Gastrocnemius medialis (tissue), 4 donors: Measurements from ENCODE around the gene FBN2. TPM values are rescaled to one million over a fixed set of nuclear protein-coding genes. Genes with fewer than 3 reads are reported as not detected.

Experiments
- ATAC-seq, 2 donors: fragments of 150-250 bp; one replicate each; pipeline ENCODE4 v1.9.1; 2016
- DNase-seq, 2 donors: peaks; one replicate each; pipeline ENCODE4 v3.0.0-alpha.2; 2019
- H3K27ac ChIP-seq, 4 donors: fragments of 200-600 bp; sonication (generic); 1 replicate in 1 of 4; 2 replicates in 3 of 4; pipeline ENCODE4 v1.5.1; 2016 to 2018; ENCODE audit warnings: mild to moderate bottlenecking in 2 of 4, moderate library complexity in 1 of 4
- H3K27me3 ChIP-seq, 3 donors: fragments of 200-600 bp; sonication (generic) in 2 of 3; 1 replicate in 1 of 3; 2 replicates in 2 of 3; pipeline versions ENCODE4 v1.5.1 to v1.6.0; 2016 to 2019; ENCODE audit warnings: mild to moderate bottlenecking in 1 of 3, moderate library complexity in 1 of 3
- H3K36me3 ChIP-seq, 2 donors: fragments of 200-600 bp; sonication (generic) in 1 of 2; one replicate each; pipeline ENCODE4 v1.5.1; 2017 to 2018
- H3K4me1 ChIP-seq, 2 donors: fragments of 200-600 bp; sonication (generic) in 1 of 2; one replicate each; pipeline ENCODE4 v1.5.1; 2016 to 2017; ENCODE audit warnings: mild to moderate bottlenecking in 2 of 2
- H3K4me3 ChIP-seq, 4 donors: fragments of 200-600 bp; sonication (generic) in 3 of 4; 1 replicate in 1 of 4; 2 replicates in 3 of 4; pipeline ENCODE4 v1.5.1; 2016 to 2019; ENCODE audit warnings: mild to moderate bottlenecking in 2 of 4
- H3K9me3 ChIP-seq, 3 donors: fragments of 200-600 bp; sonication (generic) in 2 of 3; 1 replicate in 1 of 3; 2 replicates in 2 of 3; pipeline ENCODE4 v1.5.1; 2016 to 2019
- POLR2A ChIP-seq, 2 donors: fragments of 450-650 bp; IDR thresholded peaks; one replicate each; pipeline ENCODE4 v1.6.1; 2017; ENCODE audit warnings: antibody characterized with exemption in 2 of 2, mild to moderate bottlenecking in 2 of 2, moderate library complexity in 2 of 2
- in situ Hi-C, 4 donors: fragments of 200-750 bp; cut with MboI; loops; one replicate each; pipeline versions ENCODE4 v1.15.0 to v1.8.0; 2017; ENCODE audit warnings: low sequenced_read_pairs in 4 of 4
- intact Hi-C: fragments of 100-400 bp; cut with DNase I; formaldehyde crosslinking; loops from one replicate; pipeline ENCODE4 v1.15.1; 2023; ENCODE audit warnings: low total_unique reads
- total RNA-seq, 4 donors: library from RNA; depleted of rRNA; stranded (reverse); fragments of >200 nt; gene quantifications; one replicate each; pipeline versions ENCODE4 v1.1.0 to v1.2.3, GENCODE V29; 2016
- TF ChIP-seq, protein P1 (sequence below), 5 experiments: fragments of 450-650 bp in 3 of 5; fragments of 200-600 bp in 2 of 5; sonication (generic) in 2 of 5; IDR thresholded peaks in 4 of 5; conservative IDR thresholded peaks in 1 of 5; 1 replicate in 4 of 5; 2 replicates in 1 of 5; pipeline ENCODE4 v1.5.1; 2016 to 2019; ENCODE audit warnings: antibody characterized with exemption in 5 of 5, mild to moderate bottlenecking in 3 of 5, moderate library complexity in 3 of 5

Gene FBN2
- total RNA-seq, 4 donors from 2014 or later, result 0.07 to 0.20 TPM; not detected in 2

GRCh38 chr5:128574041-128574440 lies 36.0 kb upstream of the FBN2 start:
- in situ Hi-C loops, result no loop called here
- no peaks in the 10 kb centered on the region for H3K36me3 ChIP-seq

GRCh38 chr5:128572930-128573319 lies 34.9 kb upstream of the FBN2 start:
- Histone ChIP-seq H3K4me1 (no peaks in the 10 kb centered on the region), H3K4me3 (no peak overlapping the region), H3K27ac (no peak overlapping the region), H3K9me3 (no peaks in the 10 kb centered on the region), H3K27me3 (no peaks in the 10 kb centered on the region), H3K36me3 (no peaks in the 10 kb centered on the region)
- no peak for ATAC-seq
- in situ Hi-C loops (no loop called here), intact Hi-C loops (no loop called here)
- TF ChIP-seq POLR2A (IDR thresholded peaks at IDR 0.05), result no peak
- TF ChIP-seq, protein P1, sequence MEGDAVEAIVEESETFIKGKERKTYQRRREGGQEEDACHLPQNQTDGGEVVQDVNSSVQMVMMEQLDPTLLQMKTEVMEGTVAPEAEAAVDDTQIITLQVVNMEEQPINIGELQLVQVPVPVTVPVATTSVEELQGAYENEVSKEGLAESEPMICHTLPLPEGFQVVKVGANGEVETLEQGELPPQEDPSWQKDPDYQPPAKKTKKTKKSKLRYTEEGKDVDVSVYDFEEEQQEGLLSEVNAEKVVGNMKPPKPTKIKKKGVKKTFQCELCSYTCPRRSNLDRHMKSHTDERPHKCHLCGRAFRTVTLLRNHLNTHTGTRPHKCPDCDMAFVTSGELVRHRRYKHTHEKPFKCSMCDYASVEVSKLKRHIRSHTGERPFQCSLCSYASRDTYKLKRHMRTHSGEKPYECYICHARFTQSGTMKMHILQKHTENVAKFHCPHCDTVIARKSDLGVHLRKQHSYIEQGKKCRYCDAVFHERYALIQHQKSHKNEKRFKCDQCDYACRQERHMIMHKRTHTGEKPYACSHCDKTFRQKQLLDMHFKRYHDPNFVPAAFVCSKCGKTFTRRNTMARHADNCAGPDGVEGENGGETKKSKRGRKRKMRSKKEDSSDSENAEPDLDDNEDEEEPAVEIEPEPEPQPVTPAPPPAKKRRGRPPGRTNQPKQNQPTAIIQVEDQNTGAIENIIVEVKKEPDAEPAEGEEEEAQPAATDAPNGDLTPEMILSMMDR (IDR thresholded peaks at IDR 0.05 in 4 of 5, conservative IDR thresholded peaks at IDR 0.05 in 1 of 5), result no peak
- no peak for DNase-seq

More at GRCh38 chr5:128574041-128574440, 36.0 kb upstream of the FBN2 start:
- Histone ChIP-seq H3K4me1 (no peaks in the 10 kb centered on the region), H3K27me3 (no peaks in the 10 kb centered on the region), H3K27ac (no peak overlapping the region), H3K4me3 (no peak overlapping the region), H3K9me3 (no peaks in the 10 kb centered on the region)
- intact Hi-C loops, result no loop called here
- TF ChIP-seq POLR2A (IDR thresholded peaks at IDR 0.05), result no peak
- TF ChIP-seq, protein P1 (IDR thresholded peaks at IDR 0.05 in 4 of 5, conservative IDR thresholded peaks at IDR 0.05 in 1 of 5), result no peak
- DNase-seq (no peak), ATAC-seq (no peak)

- DNase-seq (no peak), ATAC-seq (no peak)
- intact Hi-C loops, result no loop called here
- H3K27me3 ChIP-seq, result no peaks in the 10 kb centered on the region
- no peak for TF ChIP-seq POLR2A (IDR thresholded peaks at IDR 0.05)
- TF ChIP-seq, protein P1 (IDR thresholded peaks at IDR 0.05 in 4 of 5, conservative IDR thresholded peaks at IDR 0.05 in 1 of 5), result no peak
- no peaks in the 10 kb centered on the region for H3K36me3 ChIP-seq
- H3K4me3 ChIP-seq, result no peak overlapping the region
- no peak overlapping the region for H3K27ac ChIP-seq
- in situ Hi-C loops, result no loop called here
- no peaks in the 10 kb centered on the region for H3K9me3 ChIP-seq
- H3K4me1 ChIP-seq, result no peaks in the 10 kb centered on the region
These were observed 34.2 kb upstream of the FBN2 start for GRCh38 chr5:128572051-128572929.

- no peaks in the 10 kb centered on the region for H3K27me3 ChIP-seq
- ATAC-seq (no peak), DNase-seq (no peak)
- intact Hi-C loops, result no loop called here
- H3K36me3 ChIP-seq, result no peaks in the 10 kb centered on the region
- no peaks in the 10 kb centered on the region for H3K4me1 ChIP-seq
- H3K27ac ChIP-seq, result no peak overlapping the region
- H3K9me3 ChIP-seq, result no peaks in the 10 kb centered on the region
- TF ChIP-seq, protein P1 (IDR thresholded peaks at IDR 0.05 in 4 of 5, conservative IDR thresholded peaks at IDR 0.05 in 1 of 5), result no peak
- TF ChIP-seq POLR2A (IDR thresholded peaks at IDR 0.05), result no peak
- no peak overlapping the region for H3K4me3 ChIP-seq
- in situ Hi-C loops, result no loop called here
These were observed 28.1 kb upstream of the FBN2 start for GRCh38 chr5:128566178-128566577.
